DOHH2 (cell line): ENCODE measurements around the gene RAB10.

Source experiments
- CTCF ChIP-seq: fragments of 200-600 bp; sonication (generic); IDR thresholded peaks from one replicate; pipeline ENCODE4 v1.5.1; 2014; ENCODE audit warnings: antibody characterized with exemption, mild to moderate bottlenecking, low read depth, low read length; ENCODE audit not compliant: poor library complexity, severe bottlenecking
- EZH2phosphoT487 ChIP-seq: fragments of 200-600 bp; sonication (generic); IDR thresholded peaks from 2 replicates; pipeline ENCODE4 v1.6.1; 2017; ENCODE audit warnings: borderline replicate concordance, mild to moderate bottlenecking, antibody characterized with exemption, low read length, moderate library complexity, mixed read lengths

- TF ChIP-seq CTCF = no peak
- no peak for TF ChIP-seq EZH2phosphoT487
These were observed 10.2 kb downstream of the RAB10 start for GRCh38 chr2:26043862-26044696.
